GM21786 (cell line): ENCODE data around the gene SMURF2.

Experiments
- ATAC-seq: cut with Tn5 transposase; IDR thresholded peaks from one replicate; pipeline ENCODE4 v1.9.1; 2021; ENCODE audit not compliant: unreplicated experiment

The SMURF2 gene

DNA sequence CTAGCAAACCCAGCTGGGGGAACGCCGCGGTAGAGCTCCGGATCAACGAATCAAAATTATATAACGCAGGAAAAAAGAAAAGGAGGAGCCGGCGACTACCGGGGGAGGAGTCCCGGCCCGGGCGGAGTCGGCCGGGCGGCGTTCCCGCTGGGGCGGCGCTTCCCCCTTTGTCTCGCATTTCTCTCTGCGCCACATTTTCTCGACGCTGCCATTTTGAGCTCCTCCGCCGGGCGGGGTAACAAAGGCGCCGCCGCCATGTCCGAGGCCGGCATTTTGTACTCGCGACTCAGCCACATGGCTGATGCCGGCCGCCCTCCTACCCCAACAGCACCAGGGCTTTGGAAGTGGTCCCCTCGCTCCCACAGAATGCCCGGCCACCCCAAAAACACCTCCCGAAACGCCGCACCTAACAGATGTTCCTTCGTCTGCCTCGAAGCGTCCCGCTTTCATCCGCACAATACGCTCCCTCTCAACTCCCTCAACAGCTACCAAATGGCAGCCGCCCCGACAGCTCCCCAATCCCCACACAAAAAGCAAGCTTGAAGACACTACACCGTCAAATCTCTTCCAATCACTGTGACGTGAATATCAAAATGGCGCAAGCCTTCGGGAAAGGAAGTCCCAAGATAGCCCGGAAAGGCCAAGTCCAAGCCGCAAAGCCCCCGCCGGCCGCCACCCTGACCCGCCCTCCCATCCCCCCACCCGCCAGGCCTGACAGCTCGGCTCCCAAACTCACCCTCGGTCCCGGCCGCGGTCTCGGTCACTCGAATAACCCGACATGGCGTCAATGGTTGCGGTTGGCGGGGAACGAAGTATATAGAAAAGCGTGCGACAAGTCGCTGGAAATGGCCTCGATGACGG lies 156.5 kb downstream of the SMURF2 start:
- ATAC-seq: peak; percentile 23

DNA sequence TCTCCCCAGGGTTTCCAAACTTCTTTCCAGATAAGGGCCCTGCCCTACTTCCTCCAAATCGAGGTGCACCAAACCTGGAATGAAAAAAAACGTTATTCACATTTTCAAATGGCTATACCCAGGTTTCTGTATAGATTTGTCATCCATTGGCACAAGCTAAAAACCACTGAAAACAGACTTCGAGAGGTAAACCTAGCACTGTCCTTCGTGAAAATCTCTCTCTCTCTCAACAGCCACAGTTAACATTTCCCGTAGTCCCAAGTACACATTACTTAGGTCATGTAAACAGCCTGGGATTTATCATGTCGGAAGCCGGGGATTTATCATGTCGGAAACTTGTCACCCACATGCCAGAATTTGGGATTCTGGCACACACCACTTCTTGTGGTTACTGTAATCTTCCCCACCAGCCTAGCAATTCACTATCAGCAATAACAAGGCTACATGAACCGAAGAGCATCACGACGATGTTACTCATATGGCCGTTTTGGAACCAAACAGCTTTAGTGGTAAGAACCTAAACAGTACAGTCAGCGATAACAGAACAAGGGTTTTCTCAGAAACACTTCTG lies 157.3 kb downstream of the SMURF2 start:
- ATAC-seq: no peak

DNA sequence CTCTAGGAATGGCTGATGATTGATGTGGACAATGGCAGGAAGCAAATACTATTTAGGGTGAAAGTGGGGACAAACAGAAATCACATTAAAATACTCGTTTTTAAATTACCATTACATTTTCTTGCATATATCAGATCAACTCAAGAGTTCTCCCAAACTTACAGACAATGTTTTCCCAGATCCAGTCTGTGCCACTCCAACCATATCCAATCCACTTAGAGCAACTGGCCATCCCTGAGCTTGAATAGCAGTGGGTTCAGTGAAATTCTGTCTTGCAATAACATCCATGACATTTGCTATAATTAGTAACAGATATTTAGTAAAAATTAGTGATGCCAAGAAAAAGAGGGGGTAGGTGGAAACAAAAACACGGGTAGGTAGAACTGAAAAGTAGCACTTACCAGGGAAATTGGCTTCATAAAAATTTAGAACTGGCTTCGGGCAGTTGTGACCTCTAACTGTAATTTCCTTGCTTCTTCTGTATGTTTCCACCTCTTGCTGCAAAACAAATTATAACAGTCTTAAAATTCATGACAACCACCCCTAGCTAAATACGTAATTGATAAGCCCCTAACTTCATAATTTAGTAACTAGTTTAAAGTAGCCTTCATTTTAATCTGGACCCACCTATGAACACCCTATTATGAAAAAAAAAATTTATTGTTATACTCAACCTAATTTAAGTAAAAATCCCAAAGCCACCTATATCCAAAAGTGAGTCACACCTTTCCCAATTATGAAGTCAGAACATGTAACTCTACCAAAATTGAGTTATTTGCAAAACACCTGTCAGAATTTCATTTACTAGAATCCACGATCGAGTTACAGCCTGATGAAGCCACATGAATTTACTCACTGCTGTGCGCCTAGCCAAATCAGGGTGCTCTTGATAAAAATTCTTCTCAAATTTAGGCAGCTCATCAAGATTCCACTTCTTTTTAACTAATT lies 158.0 kb downstream of the SMURF2 start:
- ATAC-seq: no peak

DNA sequence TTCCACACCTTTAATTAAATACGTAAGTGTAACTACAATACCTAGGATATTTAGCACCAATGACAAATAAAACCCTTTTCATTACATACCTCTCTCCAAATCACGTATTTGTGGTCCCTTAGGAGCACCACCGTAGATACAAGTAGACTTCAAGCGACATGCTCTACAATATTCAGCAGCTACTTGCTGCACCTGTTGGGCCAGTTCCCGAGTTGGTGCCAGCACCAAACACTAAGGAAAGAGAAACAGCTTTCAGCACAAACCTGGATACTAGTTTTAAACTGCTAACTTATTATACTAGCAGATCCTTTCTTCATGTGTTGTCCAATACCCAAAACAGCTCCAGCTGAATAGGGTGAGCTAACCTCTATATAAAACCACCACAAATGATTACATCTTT lies 158.8 kb downstream of the SMURF2 start:
- no peak for ATAC-seq

DNA sequence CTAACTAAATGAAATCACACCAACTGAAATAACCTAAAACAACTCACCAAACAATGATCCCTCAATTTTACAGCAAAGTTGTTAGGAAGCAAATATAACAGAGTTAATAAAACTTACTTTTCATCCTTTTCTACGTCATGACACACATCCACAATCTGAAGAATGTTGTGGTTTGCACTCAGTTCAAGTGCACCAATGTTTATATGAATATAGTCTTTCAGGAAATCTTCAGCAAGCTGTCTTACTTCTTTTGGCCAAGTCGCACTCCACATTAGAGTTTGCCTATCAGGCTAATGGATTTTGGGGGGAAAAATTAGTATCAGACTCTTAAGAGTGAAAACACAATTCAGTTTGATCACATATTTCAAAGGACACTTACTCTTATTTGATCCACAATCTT lies 159.3 kb downstream of the SMURF2 start:
- no peak for ATAC-seq

DNA sequence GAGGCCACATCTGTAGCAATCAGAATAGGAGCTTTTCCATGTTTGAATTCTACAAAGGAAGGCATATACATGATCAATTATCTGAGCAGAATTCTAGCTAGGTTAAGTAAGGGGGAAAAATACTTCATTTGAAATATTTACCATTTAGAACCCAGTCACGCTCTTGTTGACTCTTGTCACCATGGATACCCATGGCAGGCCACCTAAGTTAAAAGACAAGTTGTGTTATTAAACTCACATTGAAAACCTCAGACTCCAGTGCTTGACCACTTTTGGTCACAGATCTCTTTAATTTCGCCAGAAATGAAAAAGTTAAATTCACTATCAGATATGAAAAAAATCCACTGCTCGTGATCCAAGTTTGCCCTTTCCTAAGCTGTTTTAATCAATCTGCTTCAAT lies 160.1 kb downstream of the SMURF2 start:
- no peak for ATAC-seq

DNA sequence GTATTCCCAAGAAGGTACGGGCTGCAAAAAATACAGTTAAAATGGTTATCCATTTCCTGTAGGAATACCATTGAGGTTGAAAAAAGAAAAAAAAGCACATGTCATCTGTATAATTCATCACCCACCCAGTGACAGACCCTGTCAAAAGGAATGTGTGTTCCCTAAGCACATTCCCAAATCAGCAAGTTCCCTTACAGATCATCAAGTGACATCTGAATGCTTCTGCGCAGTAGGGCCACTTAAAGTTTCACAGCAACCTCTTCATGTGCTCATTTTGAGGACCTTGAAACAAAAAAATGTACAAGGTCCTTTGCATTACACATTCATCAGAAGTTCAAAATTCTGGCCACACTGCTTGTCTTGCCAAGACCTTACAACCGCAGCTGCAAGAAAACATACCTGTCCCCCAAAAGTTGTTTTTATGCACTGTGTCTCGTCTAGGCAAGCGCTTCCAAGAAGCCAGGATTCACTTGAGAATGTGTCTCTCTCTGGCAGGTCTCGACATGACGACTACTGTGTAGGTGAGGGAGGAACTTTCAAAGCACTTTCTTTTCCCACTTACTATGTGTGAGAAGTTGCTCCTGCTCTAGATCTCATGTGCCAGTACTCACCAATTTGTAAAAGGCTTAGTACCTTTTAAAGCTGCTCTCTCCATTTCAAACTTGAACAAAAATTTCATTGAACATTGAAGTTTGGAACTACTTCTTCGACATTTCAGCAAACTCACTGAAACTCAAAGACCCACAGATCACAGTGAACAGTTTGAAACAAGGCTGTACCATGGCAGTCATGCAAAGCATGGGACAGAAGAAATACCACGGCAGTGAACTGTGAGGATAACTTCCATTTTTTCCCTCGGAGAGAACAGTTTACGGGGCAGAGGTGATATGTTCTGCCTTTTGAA lies 161.0 kb downstream of the SMURF2 start:
- no peak for ATAC-seq

DNA sequence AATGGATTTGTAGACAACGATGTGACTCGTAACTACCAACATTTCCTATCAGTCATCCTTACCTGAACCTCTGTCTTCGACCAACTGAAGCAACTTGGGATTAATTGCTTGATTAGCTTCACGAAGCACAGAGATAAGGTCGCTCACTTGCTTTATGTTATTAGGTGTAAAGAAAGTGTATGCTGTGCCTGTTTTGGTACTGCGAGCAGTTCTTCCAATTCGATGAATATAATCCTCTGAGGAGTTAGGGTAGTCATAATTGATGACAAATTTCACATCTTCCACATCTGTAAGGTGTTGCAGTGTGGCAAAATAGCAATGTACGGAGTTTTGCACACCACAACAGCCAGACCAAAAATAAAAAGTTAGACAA lies 161.6 kb downstream of the SMURF2 start:
- no peak for ATAC-seq

DNA sequence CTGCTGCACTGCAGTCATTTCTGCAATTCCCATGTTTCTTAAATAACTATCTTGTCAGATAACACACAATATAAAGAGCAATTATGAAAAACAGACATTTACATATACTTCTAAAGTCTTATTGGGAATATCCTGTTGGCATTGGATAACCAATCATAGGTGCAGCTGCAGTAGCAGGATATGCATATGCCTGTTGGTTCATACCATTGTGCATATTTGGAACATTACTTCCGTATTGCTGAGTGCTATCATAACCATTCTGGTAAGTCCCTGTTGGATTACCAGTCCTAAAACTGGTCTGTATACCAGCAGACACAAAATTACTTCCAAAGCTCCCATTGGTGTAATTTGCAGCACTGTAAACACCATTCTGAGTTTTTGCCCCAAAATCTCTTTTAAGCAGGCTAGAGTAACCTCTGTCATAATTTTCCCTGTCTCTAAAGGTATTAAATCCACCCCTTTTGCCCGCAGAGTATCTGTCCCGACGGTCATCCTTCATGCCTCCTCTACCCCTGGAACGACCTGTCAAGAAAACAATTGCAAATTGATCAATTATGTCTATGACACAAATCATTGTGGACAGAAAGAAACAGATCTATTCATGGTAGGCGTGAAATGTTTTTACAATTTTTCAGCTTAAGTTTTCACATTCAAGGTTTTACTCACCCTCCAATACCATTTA lies 162.2 kb downstream of the SMURF2 start:
- ATAC-seq: no peak

DNA sequence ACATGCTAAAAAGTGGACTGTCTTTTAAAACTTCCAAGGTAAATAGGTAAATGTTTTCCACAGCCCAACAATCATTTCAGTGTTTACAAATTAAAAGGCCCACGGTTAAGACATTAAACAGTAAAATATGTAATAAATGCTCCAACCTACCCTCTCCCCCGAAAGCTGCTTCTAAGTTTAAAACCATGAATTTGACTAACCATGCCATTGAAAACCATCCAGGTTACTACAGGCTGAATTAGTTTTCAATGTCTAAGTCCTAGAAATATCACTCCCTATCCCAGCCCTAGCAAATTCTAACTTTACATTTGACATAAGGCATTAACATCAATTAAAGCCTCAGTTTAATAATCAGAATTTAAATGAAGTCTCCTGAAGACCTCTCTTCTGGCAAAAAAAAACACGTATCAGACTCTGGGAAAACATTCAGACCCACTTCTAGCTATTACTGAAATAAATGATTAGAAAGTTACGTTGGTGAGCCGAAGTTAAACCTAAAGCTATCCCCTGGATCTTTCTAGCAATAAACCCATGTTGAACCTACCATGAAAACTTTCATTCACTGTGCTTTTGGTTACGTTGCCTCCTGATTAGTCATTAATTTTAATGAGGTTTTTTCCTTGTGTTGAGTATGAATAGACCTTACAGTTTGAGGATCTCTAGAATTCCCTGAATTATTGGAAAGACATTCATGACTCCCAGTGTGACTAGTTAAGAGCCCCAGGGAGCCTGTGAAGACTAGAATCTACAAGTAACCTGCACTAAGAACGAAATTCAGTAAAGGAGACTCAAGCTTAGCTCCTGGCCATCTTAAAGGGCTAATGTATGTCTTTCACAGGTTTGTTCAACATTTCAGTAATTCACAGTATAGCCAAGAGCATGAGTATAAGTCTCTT lies 163.6 kb downstream of the SMURF2 start:
- no peak for ATAC-seq

DNA sequence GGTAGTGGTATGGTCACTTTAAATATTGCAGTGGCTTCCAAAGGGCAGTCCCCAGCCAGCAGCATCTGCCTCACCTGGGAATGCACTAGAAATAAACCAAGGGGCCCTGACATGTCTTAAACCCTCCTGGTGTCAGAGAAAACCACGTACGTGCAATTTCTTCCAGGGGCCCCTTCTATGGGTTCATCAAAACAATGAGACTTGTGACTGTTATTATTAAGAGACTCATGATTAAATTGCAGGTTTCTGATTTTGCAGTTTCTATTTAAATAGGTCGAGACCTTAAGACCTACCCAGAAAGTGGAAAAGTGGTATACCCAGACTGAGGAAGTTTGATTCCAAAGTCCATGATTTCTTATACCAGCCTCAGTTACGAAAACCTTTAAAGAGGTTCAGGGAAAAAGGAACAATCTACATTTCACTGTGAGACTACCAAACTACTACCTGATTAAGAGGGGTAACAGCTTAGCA lies 164.5 kb downstream of the SMURF2 start:
- ATAC-seq: no peak

DNA sequence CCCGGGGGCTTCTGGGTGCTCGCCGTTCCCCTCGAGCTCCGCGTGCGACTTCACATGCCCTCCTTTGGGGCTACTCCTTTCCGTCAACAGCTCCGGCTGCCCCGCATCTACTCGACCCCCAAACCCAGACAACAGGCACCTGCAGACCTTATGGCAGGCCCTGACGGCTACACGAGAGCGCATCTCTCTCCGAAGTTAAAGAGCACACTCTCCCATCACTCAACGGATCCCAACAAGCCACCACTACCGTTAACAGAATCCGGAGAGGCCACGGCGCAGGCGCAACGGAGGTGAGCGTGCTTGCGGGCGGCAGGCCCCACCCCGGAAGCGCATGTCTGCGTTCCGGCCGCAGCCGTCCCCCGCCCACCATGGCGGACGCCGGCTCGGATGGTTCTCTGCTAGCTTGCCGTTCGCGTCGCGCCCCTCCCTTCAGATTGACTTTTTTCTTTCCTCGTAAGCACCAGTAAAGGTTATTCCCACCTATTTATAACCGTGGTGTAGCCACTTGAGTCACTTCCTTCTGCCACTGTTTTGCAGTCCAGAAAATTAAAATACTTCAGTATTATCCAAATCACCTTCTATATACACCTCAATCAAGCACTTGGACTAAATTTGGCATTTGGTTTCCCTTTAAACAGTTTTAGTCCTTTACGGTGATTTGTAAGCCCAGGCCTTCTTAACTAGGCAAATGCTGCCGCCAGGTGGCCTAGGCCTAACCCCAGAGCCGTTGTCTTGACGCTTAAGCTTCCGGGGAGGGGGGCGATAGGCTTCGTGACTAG lies 165.1 kb downstream of the SMURF2 start, which contains the start of gene POLG2:
Gene POLG2, minus strand, starts transcription at position 269 of the 779 bp plus-strand sequence. Its CDS starts 86 bp downstream, at position 183.
- ATAC-seq: peak; percentile 73

DNA sequence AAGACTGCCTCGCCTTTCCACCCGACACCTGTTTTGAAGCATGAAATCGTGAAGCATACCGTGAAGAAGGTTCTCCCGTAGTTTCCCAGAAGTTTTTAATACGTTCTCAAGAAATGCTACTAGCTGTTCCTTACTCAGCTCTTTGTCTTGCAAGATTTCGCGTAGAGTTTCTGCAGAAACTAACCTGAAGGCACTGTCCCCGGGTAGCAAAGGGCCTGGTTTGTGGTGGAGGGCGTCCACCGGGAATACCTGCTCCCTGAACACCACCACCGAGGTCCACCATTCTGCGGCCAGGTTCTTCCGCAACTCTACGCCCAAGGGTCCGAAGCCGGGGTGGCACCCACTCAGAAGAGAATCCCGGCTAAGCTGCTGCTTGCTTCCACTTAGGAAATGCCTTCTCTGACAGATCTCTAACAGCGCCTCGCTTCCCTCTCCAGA lies 165.7 kb downstream of the SMURF2 start:
- no peak for ATAC-seq
